Lower leg skin (tissue), 4 donors: ENCODE data around the gene KIF25. TPM values are rescaled to one million over a fixed set of nuclear protein-coding genes. Genes with fewer than 3 reads are reported as not detected.

Experiments used
- DNase-seq, 2 donors: peaks; one replicate each; pipeline ENCODE4 v3.0.0-alpha.2; 2019; ENCODE audit warnings: low spot score in 2 of 2
- H3K4me3 ChIP-seq: fragments of 200-600 bp; sonication (generic); 2 replicates; pipeline ENCODE4 v1.5.1; 2017; ENCODE audit warnings: mild to moderate bottlenecking, low read depth; ENCODE audit not compliant: poor library complexity, severe bottlenecking
- CTCF ChIP-seq, 3 donors: fragments of 450-650 bp; IDR thresholded peaks; one replicate each; pipeline ENCODE4 v1.5.1; 2016; ENCODE audit warnings: antibody characterized with exemption in 3 of 3, mild to moderate bottlenecking in 3 of 3, moderate library complexity in 2 of 3
- POLR2A ChIP-seq, 2 donors: fragments of 450-650 bp; IDR thresholded peaks; one replicate each; pipeline ENCODE4 v1.6.1; 2016 to 2017; ENCODE audit warnings: antibody characterized with exemption in 2 of 2, mild to moderate bottlenecking in 1 of 2, moderate library complexity in 1 of 2
- WGBS, 2 donors: methylation state at CpG; one replicate each; pipeline ENCODE4 v1.1.5; 2018; 5-methylcytosine and 5-hydroxymethylcytosine counted together
- intact Hi-C: fragments of 100-400 bp; cut with DNase I; formaldehyde crosslinking; loops from one replicate; pipeline ENCODE4 v1.15.0; 2023; ENCODE audit warnings: low total_unique reads
- total RNA-seq, 4 donors: library from RNA; depleted of rRNA; stranded (reverse); fragments of >200 nt; gene quantifications; one replicate each; pipeline ENCODE4 v1.1.0, GENCODE V29; 2016

KIF25 gene
- total RNA-seq, 4 donors from 2014 or later: 0.29 to 0.86 TPM; not detected in 2

- no peak for DNase-seq
- no peak for TF ChIP-seq CTCF (IDR thresholded peaks at IDR 0.05)
- no peak for TF ChIP-seq POLR2A (IDR thresholded peaks at IDR 0.05)
- H3K4me3 ChIP-seq: no peak overlapping the region
- WGBS, 2 donors: 84 to 87% methylated on average over 17 to 19 of the region's 19 CpGs
- intact Hi-C loops: no loop called here
Measured at GRCh38 chr6:168084465-168085160, 87.1 kb downstream of the KIF25 start.

- intact Hi-C loops: no loop called here
- 88 to 99% methylated on average over 2 to 10 of the region's 10 CpGs for WGBS, 2 donors
- DNase-seq: no peak
- TF ChIP-seq CTCF (IDR thresholded peaks at IDR 0.05) (no peak), POLR2A (IDR thresholded peaks at IDR 0.05) (no peak)
- no peak overlapping the region for H3K4me3 ChIP-seq
Measured at GRCh38 chr6:168086066-168086465, 88.6 kb downstream of the KIF25 start.

- H3K4me3 ChIP-seq: no peak overlapping the region
- DNase-seq: no peak
- no peak for TF ChIP-seq CTCF (IDR thresholded peaks at IDR 0.05)
- no peak for TF ChIP-seq POLR2A (IDR thresholded peaks at IDR 0.05)
- intact Hi-C loops: no loop called here
- 91 to 94% methylated on average over 10 of the region's 10 CpGs for WGBS, 2 donors
Measured at GRCh38 chr6:168086616-168087015, 89.1 kb downstream of the KIF25 start.

GRCh38 chr6:168087436-168088160 is 90.1 kb downstream of the KIF25 start:
- TF ChIP-seq CTCF (IDR thresholded peaks at IDR 0.05): no peak
- TF ChIP-seq POLR2A (IDR thresholded peaks at IDR 0.05): no peak
- no peak for DNase-seq
- intact Hi-C loops: no loop called here
- 82 to 87% methylated on average over 24 to 25 of the region's 25 CpGs for WGBS, 2 donors
- no peak overlapping the region for H3K4me3 ChIP-seq

DNA sequence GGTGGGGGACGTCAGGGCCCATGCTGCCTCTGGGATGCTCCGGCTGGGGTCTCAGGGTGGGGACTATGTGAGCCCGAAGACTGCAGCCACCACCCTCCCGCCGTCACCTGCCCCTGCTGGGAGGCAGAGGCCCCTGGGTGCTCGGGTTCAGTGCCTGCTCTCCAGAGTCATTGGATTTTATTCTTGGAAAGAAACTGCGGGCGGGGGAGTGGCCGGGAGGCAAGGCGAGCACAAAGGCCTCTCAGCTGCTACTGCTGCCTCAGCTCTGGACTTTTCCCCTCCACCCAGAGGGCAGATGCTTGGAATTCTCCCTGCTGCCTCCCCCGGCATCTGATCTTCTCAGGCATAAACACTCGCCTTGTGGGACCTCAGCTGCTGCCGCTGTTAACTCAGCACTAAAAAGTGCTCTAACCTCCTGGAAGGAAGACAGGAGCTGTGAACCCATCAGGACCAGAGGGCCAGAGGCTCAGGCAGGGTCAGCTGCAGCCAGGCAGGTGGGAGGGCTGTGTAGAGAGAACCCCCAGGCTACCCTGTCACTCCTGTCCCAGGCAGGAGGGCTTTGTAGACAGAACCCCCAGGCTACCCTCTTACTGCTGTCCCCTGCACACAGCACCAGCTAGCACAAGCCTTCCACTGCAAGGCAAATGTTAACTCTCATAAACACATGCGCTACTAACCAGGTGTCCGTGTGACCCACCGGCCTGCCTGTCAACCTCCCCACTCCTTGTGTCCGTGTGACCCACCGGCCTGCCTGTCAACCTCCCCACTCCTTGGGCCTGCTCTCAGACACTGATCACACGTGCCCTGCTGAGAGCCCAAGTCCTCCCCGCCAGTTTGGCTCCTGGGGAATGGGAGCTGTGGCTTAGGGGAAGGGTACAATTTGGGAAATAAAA is 90.9 kb downstream of the KIF25 start:
- TF ChIP-seq POLR2A (IDR thresholded peaks at IDR 0.05) (no peak), CTCF (IDR thresholded peaks at IDR 0.05) (no peak)
- 62 to 67% methylated on average over 16 to 20 of the region's 20 CpGs for WGBS, 2 donors
- intact Hi-C loops: no loop called here
- H3K4me3 ChIP-seq: no peak overlapping the region
- no peak for DNase-seq
